NB4 (cell line): ENCODE measurements around the gene PRR7.

Experiments used
- MYC ChIP-seq: IDR thresholded peaks from 2 replicates; pipeline ENCODE4 v1.6.1; 2011; ENCODE audit warnings: low read depth, low read length
- POLR2A ChIP-seq: IDR thresholded peaks from 2 replicates; pipeline ENCODE4 v1.6.1; 2011; ENCODE audit warnings: mild to moderate bottlenecking; ENCODE audit not compliant: insufficient read length; ENCODE audit errors: extremely low read depth
- TF ChIP-seq, protein P1 (sequence below): IDR thresholded peaks from one replicate; pipeline ENCODE4 v1.5.1; 2012; ENCODE audit warnings: low read depth, low read length
- TF ChIP-seq, protein P2 (sequence below): IDR thresholded peaks from 2 replicates; pipeline ENCODE4 v1.6.1; 2011; ENCODE audit warnings: low read depth, low read length

DNA sequence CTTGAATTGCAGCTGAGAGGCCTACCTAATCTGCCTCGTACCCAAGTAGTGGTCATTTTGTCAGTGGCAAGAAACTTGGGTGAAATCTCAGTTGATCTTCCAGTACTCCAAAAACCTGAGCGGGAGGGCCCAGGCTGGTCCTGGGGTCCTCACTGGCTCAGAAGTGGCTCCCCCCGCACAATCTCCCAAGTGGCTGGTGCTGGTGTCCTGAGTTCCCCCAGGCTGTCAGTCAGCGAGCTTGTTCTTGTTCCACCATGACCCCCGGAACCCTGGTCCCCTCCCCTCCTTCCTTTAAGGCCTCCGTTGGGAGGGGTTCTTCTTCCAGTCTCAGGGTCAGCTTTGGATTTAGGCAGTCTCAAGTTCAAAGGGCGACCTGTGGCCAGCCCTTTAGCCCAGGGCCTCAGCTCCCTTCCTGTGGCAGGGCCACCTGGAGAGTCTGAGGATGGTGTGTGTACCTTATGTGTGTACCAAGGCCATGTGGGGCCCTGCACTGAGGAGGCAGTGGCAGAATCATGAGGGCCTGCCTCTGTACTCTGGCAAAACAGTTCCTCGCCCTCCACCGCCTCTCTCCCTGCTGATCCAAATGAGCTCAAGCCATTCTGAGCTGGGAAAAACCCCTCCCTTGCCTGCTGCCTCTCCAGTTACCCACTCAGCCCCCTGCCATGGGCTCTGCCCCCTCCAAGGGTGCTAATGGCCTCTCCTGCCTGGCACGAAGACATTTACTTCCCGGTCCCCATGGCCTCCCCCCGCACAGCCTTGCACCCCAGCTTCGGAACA lies 31.3 kb downstream of the PRR7 start:
- TF ChIP-seq, protein P1, sequence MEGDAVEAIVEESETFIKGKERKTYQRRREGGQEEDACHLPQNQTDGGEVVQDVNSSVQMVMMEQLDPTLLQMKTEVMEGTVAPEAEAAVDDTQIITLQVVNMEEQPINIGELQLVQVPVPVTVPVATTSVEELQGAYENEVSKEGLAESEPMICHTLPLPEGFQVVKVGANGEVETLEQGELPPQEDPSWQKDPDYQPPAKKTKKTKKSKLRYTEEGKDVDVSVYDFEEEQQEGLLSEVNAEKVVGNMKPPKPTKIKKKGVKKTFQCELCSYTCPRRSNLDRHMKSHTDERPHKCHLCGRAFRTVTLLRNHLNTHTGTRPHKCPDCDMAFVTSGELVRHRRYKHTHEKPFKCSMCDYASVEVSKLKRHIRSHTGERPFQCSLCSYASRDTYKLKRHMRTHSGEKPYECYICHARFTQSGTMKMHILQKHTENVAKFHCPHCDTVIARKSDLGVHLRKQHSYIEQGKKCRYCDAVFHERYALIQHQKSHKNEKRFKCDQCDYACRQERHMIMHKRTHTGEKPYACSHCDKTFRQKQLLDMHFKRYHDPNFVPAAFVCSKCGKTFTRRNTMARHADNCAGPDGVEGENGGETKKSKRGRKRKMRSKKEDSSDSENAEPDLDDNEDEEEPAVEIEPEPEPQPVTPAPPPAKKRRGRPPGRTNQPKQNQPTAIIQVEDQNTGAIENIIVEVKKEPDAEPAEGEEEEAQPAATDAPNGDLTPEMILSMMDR: no peak
- TF ChIP-seq MYC (no peak), POLR2A (no peak)
- TF ChIP-seq, protein P2, sequence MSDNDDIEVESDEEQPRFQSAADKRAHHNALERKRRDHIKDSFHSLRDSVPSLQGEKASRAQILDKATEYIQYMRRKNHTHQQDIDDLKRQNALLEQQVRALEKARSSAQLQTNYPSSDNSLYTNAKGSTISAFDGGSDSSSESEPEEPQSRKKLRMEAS: no peak
